Measurements from ENCODE around the gene ELMOD1. TPM values are rescaled to one million over a fixed set of nuclear protein-coding genes. Genes with fewer than 3 reads are reported as not detected.

The ELMOD1 gene
- total RNA-seq, 1 donor from 2014 or later, result not detected

GRCh38 chr11:107666911-107667613 lies 76.1 kb downstream of the ELMOD1 start:
- no peak for DNase-seq (ENCODE audit: extremely low spot score, unreplicated experiment)
- H3K4me3 Mint-ChIP-seq (ENCODE audit: unreplicated experiment), result no peak overlapping the region
- H3K9me3 Mint-ChIP-seq (ENCODE audit: unreplicated experiment), result no peaks in the 10 kb centered on the region
- no peak overlapping the region for H3K27ac Mint-ChIP-seq (ENCODE audit: unreplicated experiment)
- no peaks in the 10 kb centered on the region for H3K36me3 Mint-ChIP-seq (ENCODE audit: unreplicated experiment)
- peaks cover 6% of the 10 kb centered on the region for H3K27me3 Mint-ChIP-seq (ENCODE audit: unreplicated experiment)
- H3K4me1 Mint-ChIP-seq (ENCODE audit: unreplicated experiment), result peaks cover 11% of the 10 kb centered on the region
- TF ChIP-seq, protein P1, sequence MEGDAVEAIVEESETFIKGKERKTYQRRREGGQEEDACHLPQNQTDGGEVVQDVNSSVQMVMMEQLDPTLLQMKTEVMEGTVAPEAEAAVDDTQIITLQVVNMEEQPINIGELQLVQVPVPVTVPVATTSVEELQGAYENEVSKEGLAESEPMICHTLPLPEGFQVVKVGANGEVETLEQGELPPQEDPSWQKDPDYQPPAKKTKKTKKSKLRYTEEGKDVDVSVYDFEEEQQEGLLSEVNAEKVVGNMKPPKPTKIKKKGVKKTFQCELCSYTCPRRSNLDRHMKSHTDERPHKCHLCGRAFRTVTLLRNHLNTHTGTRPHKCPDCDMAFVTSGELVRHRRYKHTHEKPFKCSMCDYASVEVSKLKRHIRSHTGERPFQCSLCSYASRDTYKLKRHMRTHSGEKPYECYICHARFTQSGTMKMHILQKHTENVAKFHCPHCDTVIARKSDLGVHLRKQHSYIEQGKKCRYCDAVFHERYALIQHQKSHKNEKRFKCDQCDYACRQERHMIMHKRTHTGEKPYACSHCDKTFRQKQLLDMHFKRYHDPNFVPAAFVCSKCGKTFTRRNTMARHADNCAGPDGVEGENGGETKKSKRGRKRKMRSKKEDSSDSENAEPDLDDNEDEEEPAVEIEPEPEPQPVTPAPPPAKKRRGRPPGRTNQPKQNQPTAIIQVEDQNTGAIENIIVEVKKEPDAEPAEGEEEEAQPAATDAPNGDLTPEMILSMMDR (IDR thresholded peaks at IDR 0.05), result no peak

DNA sequence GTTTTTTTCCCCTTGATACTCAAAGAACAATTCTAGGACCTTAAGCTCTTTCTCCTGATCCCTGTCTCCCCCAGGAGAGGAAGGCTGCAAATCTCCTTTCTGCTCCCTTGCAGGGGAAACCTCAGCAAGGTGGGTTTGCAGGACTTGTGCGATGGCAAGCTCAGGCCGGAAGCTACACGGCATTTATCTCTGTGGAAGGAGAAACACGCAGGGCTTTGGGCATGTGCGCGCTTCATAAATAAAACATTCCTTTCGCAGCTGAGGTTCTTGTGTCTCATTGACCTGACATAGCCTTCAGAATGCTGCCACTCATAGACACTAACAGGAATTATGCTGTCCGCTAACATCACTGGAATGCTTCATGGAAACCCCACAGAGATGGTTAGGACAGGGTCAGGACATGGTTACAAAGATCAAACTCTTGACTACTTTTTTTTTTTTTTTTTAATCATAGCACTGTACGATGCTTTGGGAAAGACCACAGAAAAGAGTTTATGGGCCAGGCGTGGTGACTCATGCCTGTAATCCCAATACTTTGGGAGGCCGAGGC lies 78.3 kb downstream of the ELMOD1 start:
- DNase-seq (ENCODE audit: extremely low spot score, unreplicated experiment), result no peak
- Mint-ChIP-seq H3K36me3 (ENCODE audit: unreplicated experiment) (no peaks in the 10 kb centered on the region), H3K9me3 (ENCODE audit: unreplicated experiment) (no peaks in the 10 kb centered on the region), H3K27me3 (ENCODE audit: unreplicated experiment) (peaks cover 6% of the 10 kb centered on the region), H3K4me1 (ENCODE audit: unreplicated experiment) (peaks cover 11% of the 10 kb centered on the region), H3K4me3 (ENCODE audit: unreplicated experiment) (no peak overlapping the region), H3K27ac (ENCODE audit: unreplicated experiment) (peak overlapping the region; percentile 41)
- TF ChIP-seq, protein P1 (IDR thresholded peaks at IDR 0.05), result no peak

- H3K27ac Mint-ChIP-seq (ENCODE audit: unreplicated experiment), result no peak overlapping the region
- H3K4me3 Mint-ChIP-seq (ENCODE audit: unreplicated experiment), result no peak overlapping the region
- H3K36me3 Mint-ChIP-seq (ENCODE audit: unreplicated experiment), result no peaks in the 10 kb centered on the region
- peaks cover 10% of the 10 kb centered on the region for H3K27me3 Mint-ChIP-seq (ENCODE audit: unreplicated experiment)
- no peak for DNase-seq (ENCODE audit: extremely low spot score, unreplicated experiment)
- TF ChIP-seq, protein P1 (IDR thresholded peaks at IDR 0.05), result no peak
- H3K4me1 Mint-ChIP-seq (ENCODE audit: unreplicated experiment), result peaks cover 11% of the 10 kb centered on the region
- no peaks in the 10 kb centered on the region for H3K9me3 Mint-ChIP-seq (ENCODE audit: unreplicated experiment)
Measured at GRCh38 chr11:107669893-107670601, 79.1 kb downstream of the ELMOD1 start.

DNA sequence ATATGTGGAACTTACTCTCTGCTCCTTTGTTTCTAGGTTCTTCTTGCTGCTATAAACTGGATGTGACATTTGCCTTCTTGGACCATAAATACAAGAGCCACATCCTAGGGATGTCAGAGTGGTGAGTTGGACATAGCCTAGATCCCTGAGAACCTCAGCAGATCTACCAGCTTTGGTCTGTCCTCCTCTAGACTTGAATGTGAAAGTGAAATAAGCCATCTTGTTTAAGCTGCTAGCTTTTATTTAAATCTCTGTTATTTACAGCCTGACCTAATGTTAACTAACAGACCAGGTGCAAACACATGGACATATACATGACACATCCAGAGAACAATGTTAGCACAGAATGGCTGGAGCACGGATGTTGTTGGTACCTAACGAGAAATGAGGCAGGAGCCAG lies 85.0 kb downstream of the ELMOD1 start:
- Mint-ChIP-seq H3K4me1 (ENCODE audit: unreplicated experiment) (no peaks in the 10 kb centered on the region), H3K9me3 (ENCODE audit: unreplicated experiment) (no peaks in the 10 kb centered on the region), H3K27me3 (ENCODE audit: unreplicated experiment) (peaks cover 15% of the 10 kb centered on the region), H3K27ac (ENCODE audit: unreplicated experiment) (no peak overlapping the region), H3K36me3 (ENCODE audit: unreplicated experiment) (no peaks in the 10 kb centered on the region), H3K4me3 (ENCODE audit: unreplicated experiment) (no peak overlapping the region)
- TF ChIP-seq, protein P1 (IDR thresholded peaks at IDR 0.05), result no peak
- no peak for DNase-seq (ENCODE audit: extremely low spot score, unreplicated experiment)

Data from osteocyte (in vitro differentiated cells).